ENCODE results near the gene TRAPPC2. TPM values are rescaled to one million over a fixed set of nuclear protein-coding genes. Genes with fewer than 3 reads are reported as not detected.
"Not testable (repeated sequence)": the region's sequence is repeated elsewhere in the genome, so short reads cannot be mapped to it uniquely, and the experiment has no call there.

TRAPPC2 gene
- total RNA-seq, 1 experiment from 2014 or later = 17.2 TPM

DNA sequence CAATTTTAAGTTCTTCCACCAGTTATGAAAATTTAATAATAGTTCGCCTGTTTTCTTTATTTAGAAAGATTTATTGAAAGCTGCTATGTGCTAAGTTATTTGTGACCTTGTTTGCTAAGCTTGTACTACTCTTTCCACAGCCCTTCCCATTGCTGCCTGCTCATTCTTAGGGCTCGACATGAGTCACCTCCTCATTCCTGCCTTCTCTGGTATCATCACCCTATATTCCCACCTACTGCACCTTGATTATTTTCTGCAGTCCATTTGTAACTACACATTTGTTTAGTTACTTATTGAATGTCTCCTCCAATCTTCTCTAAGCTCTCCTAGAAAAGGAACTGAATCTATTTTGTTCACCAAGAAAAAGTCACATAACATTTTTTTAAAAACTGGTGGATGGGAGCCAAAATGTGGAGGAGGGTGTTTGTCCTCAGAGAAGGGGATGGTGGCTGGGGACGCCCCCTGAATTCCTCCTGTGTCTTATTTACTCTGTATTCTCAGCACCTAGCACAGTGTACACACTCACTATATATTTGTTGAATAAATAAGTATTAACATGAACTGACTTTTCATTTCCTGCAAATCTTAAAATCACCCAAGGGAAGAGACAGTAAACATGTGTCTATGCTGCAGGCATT is 49.2 kb downstream of the TRAPPC2 start:
- in situ Hi-C loops (cut with HindIII; ENCODE audit: low sequenced_read_pairs) = no loop called here
- no peak for DNase-seq (ENCODE audit: low spot score)

DNA sequence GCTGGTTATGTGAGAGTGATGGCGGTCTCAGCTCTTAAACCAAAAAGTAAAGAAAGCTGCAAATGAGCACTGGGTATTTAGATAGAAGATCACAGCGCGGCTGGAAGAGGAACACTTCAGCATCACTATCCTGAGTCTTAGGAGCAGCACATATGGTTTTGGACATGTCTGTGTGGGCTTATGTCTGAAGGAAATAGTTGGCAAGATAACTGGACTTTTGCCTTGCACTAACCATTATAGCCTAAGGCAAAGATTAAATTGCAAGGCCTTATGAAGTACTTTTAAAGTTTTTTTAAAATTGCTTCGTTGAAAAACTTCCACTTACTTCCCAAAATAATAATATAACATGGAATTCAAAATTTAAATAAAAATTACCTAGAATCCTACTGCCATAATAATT is 50.1 kb downstream of the TRAPPC2 start:
- in situ Hi-C loops (cut with HindIII; ENCODE audit: low sequenced_read_pairs) = no loop called here
- DNase-seq (ENCODE audit: low spot score) = no peak

DNA sequence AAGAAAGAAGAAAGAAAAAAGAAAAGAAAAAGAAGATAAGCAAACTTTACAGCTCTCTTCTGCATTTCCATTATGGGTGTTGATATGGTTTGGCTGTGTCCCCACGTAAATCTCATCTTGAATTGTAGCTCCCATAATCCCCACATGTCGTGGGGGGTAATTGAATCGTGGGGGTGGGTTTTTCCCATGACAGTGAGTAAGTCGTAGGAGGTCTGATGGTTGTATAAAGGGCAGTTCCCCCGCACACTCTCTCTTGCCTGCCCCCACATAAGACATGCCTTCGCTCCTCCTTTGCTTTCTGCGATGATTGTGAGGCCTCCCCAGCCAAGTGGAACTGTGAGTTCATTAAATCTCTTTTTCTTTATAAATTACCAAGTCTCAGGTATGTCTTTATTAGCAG is 52.8 kb downstream of the TRAPPC2 start:
- in situ Hi-C loops (cut with HindIII; ENCODE audit: low sequenced_read_pairs) = no loop called here
- no peak for DNase-seq (ENCODE audit: low spot score)

DNA sequence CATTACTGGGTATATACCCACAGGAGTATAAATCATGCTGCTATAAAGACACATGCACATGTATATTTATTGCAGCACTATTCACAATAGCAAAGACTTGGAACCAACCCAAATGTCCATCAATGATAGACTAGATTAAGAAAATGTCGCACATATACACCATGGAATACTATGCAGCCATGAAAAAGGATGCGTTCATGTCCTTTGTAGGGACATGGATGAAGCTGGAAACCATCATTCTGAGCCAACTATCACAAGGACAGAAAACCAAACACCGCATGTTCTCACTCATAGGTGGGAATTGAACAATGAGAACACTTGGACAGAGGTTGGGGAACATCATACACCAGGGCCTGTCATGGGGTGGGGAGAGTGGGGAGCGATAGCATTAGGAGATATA is 54.7 kb downstream of the TRAPPC2 start:
- in situ Hi-C loops (cut with HindIII; ENCODE audit: low sequenced_read_pairs); DNase-seq (ENCODE audit: low spot score): not testable (repeated sequence)

DNA sequence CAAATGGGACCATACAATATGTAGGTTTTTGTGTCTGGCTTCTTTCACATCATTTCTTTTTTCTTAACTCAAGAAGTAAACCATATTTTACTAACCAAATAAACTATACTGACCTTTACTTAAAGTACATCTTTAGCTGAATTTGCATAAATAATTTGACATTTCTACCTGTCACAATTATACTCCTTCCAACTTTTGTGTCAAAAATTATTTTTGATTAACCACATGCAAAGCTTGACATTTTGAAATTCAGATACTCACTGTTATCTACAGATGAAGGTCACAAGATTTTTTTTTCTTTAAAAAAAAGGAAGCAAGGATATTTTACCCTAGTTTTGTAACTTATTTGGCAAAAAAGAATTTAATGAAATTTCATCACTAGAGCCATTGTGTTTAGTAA is 57.5 kb downstream of the TRAPPC2 start:
- DNase-seq (ENCODE audit: low spot score) = no peak
- in situ Hi-C loops (cut with HindIII; ENCODE audit: low sequenced_read_pairs) = no loop called here

DNA sequence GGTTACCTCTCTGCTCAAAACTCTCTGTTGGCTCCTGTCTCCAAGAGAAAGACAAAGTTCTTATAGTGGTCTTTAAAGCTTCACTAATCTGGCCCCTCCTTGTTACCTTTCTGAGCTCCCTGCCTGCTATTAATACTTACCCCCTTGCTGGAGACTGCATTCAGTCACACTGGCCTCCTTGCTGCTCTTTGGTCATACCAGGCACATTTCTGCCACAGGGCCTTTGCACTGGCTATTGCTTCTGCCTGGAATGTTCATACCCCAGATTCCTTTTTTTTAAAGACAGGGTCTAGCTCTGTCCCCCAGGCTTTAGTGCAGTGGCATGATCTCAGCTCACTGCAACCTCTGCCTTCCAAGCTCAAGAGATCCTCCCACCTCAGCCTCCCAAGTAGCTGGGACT is 61.4 kb downstream of the TRAPPC2 start:
- DNase-seq (ENCODE audit: low spot score) = no peak
- in situ Hi-C loops (cut with HindIII; ENCODE audit: low sequenced_read_pairs) = no loop called here

DNA sequence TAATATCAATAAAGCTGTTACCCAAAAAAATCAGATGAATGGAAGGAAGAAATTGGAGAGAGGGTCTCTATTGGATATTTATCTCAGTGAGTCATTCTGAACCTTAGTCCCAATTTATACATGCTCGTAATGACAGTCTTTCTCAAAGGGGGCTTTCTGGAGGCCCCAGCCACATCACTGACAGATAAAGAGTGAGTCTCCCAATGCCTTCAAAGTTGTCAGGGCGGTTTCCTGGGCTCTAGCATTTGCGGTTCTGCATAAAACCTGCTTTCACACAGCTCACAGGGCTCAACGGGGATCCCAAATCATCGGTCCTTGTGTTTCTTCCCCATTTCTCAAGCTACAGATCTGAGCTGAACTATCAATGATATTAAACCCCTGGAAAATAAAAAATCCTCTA is 64.2 kb downstream of the TRAPPC2 start:
- in situ Hi-C loops (cut with HindIII; ENCODE audit: low sequenced_read_pairs) = no loop called here
- no peak for DNase-seq (ENCODE audit: low spot score)

DNA sequence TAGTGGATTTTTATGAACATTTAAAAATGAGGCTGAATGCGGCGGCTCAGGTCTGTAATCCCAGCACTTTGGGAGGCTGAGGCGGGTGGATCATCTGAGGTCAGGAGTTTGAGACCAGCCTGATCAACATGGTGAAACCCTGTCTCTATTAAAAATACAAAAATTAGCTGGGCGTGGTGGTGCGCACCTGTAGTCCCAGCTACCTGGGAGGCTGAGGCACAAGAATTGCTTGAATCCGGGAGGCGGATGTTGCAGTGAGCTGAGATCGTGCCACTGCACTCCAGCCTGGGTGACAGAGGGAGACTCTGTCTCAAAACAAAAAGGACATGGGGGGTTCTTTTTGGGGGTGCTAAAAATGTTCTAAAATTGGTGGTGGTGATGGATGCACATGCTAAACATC is 64.7 kb downstream of the TRAPPC2 start:
- in situ Hi-C loops (cut with HindIII; ENCODE audit: low sequenced_read_pairs); DNase-seq (ENCODE audit: low spot score): not testable (repeated sequence)

DNA sequence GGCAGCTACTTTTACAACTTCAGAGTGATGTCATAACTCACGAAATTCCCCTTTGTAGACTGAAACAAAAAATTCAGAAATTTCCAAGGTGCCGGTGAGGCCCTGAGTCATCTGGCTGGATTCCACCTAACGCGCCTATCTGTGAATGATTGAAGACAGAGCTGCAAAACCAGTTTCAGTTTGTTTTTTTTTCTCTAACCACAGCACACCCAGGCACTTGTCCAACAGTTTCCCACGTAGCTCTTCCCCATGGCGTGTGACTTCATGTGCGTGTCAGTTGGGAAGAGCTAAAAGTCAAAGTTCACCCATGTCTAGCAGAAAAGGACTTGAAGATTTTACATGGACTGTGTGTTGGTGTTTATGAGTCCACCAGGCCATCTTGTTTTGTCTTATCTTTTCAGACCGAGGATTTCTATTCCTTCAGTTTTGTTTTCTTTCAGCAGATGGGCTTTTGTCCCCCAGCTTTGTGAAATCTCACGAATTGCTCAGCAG is 65.1 kb downstream of the TRAPPC2 start:
- DNase-seq (ENCODE audit: low spot score) = no peak
- in situ Hi-C loops (cut with HindIII; ENCODE audit: low sequenced_read_pairs) = no loop called here

DNA sequence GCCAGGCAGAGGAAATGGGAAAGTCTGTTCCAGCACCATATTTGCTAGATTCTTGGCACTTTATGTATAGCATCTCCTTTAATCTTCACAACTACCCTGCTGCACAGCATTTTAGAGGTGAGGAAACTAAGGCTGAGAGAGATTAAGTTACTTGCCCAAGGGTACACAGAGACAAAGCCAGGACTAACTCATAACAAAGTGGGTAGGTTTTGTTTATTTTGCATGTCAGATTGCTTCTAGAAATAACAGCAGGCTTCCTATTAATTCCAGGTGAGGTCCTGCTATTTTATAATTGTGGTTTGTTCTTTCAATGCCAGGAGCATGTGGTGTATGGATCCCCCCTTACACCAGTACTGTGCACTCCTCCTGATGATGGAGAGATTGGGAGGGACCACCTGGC is 66.5 kb downstream of the TRAPPC2 start:
- DNase-seq (ENCODE audit: low spot score) = no peak
- in situ Hi-C loops (cut with HindIII; ENCODE audit: low sequenced_read_pairs) = no loop called here

DNA sequence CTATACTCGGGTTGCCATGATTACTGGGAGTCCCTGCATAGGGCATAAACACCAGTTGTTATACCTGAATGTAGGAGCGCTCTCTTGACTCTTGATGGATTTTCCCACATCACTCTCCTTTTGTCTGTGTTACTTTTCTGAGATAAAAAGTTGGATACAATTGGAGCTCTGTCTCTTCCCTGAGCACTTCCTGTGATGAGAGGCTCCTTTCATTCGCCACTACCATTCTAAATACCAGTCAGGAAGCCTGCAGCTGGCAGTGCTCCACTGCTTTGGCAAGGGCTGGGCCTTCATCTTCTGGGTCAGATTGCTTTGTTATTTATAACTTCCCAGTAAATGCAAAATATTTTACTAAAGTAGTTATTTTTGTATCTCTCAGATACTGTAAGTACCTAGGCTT is 67.6 kb downstream of the TRAPPC2 start:
- DNase-seq (ENCODE audit: low spot score) = no peak
- in situ Hi-C loops (cut with HindIII; ENCODE audit: low sequenced_read_pairs) = no loop called here

DNA sequence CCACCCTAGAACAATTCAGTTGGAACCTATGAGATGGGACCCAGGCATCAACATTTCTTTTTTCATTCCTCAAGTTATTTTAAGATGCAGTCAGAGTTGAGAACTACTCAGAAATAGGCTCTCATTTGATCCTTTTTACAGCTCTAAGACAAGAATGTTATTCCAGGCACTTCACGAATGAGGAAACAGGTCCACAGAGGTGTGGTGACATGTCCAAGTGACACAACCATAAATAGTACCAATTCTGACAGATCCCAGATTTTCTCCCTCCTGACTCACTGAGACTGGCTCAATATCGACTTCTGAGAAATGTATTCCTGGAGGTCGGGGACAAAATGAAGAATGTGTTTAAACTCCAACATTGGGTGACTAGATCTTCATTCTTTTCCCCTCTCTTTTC is 70.4 kb downstream of the TRAPPC2 start:
- in situ Hi-C loops (cut with HindIII; ENCODE audit: low sequenced_read_pairs) = no loop called here
- no peak for DNase-seq (ENCODE audit: low spot score)

DNA sequence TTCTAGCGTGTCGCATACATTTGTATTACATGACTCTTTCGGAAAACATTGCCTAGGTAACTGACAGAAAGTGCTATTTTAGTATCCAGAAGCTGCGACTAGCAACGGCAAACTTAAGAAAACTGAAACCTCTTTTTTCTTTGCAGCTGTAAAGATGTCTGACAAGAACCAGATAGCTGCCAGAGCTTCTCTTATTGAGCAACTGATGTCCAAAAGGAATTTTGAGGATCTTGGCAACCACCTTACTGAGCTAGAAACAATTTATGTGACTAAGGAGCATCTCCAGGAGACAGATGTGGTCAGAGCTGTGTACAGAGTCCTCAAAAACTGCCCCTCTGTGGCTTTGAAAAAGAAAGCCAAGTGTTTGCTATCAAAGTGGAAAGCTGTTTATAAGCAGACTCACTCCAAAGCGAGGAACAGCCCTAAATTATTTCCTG is 72.0 kb downstream of the TRAPPC2 start:
- in situ Hi-C loops (cut with HindIII; ENCODE audit: low sequenced_read_pairs) = no loop called here
- no peak for DNase-seq (ENCODE audit: low spot score)

Other genes starting within 250 kb of the TRAPPC2 start
- gene EGFL6, start 165.0 kb downstream of the TRAPPC2 start, total RNA-seq (2014; rRNA removed; shearing (Covaris generic)) = 3.7 and 9.5 TPM in 2 replicates
- gene TCEANC, start 81.5 kb downstream of the TRAPPC2 start, total RNA-seq (2014; rRNA removed; shearing (Covaris generic)) = 0.81 and 2.3 TPM in 2 replicates
- gene RAB9A, start 45.5 kb downstream of the TRAPPC2 start, total RNA-seq (2014; rRNA removed; shearing (Covaris generic)) = 62.5 and 92.6 TPM in 2 replicates
- gene OFD1, start 128 bp upstream of the TRAPPC2 start, total RNA-seq (2014; rRNA removed; shearing (Covaris generic)) = 17.0 and 26.9 TPM in 2 replicates
- gene GPM6B, start 82.5 kb upstream of the TRAPPC2 start, total RNA-seq (2014; rRNA removed; shearing (Covaris generic)) = 145 and 154 TPM in 2 replicates

Measured in G401 (cell line).